MM.1S (cell line): ENCODE data around the gene FANCC.

Experiments used
- EZH2 ChIP-seq: fragments of 300-600 bp; sonication (generic); optimal IDR thresholded peaks from 2 replicates; pipeline ENCODE3; 2017; ENCODE audit warnings: low read depth, mild to moderate bottlenecking, antibody characterized with exemption, low read length, mixed read lengths
- EZH2phosphoT487 ChIP-seq: fragments of 300-600 bp; sonication (generic); IDR thresholded peaks from 2 replicates; pipeline ENCODE4 v1.6.1; 2018; ENCODE audit warnings: antibody characterized with exemption, low read length
- TF ChIP-seq, protein P1 (sequence below): fragments of 300-600 bp; sonication (generic); IDR thresholded peaks from 2 replicates; pipeline ENCODE4 v1.5.1; 2016; ENCODE audit warnings: antibody characterized with exemption, low read length, mixed read lengths

DNA sequence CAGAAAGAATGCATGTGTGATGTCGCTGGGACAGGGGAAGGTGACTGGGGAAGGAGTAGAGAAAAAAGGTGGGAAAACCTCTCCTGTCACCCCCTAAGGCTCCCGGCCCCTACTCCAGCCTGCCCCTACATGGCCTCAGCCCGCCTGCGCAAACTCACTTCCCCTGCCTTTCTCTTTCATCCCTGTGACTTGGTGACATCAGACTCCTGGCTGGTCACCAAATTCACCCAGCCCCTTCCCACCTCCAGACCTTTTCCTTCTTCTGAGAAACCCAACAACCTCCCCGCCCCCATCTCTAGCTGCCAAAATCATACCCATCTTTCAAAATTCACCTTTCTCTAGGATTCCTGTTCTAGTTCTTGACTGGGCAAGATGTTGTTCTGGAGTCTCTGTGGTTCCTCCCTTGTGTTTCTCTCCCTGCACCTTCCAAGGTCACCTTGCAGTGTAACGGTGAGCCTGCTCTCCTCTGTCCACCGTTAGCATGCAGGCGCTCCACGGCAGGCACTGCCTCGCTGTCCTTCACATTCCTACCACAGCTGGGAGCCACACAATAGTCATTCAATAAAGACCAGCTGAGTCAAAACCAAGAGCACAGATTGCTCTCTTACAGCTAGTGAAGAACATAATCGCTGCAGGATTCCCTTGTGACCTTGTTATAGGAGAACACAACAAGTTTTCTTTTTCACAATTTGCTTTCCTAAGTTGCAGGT, 134.5 kb downstream of the FANCC start:
- TF ChIP-seq, protein P1, sequence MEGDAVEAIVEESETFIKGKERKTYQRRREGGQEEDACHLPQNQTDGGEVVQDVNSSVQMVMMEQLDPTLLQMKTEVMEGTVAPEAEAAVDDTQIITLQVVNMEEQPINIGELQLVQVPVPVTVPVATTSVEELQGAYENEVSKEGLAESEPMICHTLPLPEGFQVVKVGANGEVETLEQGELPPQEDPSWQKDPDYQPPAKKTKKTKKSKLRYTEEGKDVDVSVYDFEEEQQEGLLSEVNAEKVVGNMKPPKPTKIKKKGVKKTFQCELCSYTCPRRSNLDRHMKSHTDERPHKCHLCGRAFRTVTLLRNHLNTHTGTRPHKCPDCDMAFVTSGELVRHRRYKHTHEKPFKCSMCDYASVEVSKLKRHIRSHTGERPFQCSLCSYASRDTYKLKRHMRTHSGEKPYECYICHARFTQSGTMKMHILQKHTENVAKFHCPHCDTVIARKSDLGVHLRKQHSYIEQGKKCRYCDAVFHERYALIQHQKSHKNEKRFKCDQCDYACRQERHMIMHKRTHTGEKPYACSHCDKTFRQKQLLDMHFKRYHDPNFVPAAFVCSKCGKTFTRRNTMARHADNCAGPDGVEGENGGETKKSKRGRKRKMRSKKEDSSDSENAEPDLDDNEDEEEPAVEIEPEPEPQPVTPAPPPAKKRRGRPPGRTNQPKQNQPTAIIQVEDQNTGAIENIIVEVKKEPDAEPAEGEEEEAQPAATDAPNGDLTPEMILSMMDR = no peak
- TF ChIP-seq EZH2 (no peak), EZH2phosphoT487 (no peak)
